Measurements from ENCODE around the gene MIPOL1. TPM values are rescaled to one million over a fixed set of nuclear protein-coding genes. Genes with fewer than 3 reads are reported as not detected.
A peak's percentile ranks its signal among the peaks of the same experiment; 100 is the strongest.
"Not testable (repeated sequence)": the region's sequence is repeated elsewhere in the genome, so short reads cannot be mapped to it uniquely, and the experiment has no call there.

MIPOL1 gene
- total RNA-seq, 1 donor from 2014 or later: 6.9 TPM

GRCh38 chr14:37539992-37540391, 342.3 kb downstream of the MIPOL1 start:
- no peak for DNase-seq (ENCODE audit: low read depth in 2 of 2)

- DNase-seq (ENCODE audit: low read depth in 2 of 2): no peak
Observed at GRCh38 chr14:37544407-37544806, 346.7 kb downstream of the MIPOL1 start.

GRCh38 chr14:37545174-37545573, 347.4 kb downstream of the MIPOL1 start:
- DNase-seq (ENCODE audit: low read depth in 2 of 2): no peak

- DNase-seq (ENCODE audit: low read depth in 2 of 2): no peak
Observed at GRCh38 chr14:37546621-37547447, 349.1 kb downstream of the MIPOL1 start.

- peak in 1 of 2 donors; percentile 36 for DNase-seq (ENCODE audit: low read depth in 2 of 2)
Observed at GRCh38 chr14:37550511-37550910, 352.8 kb downstream of the MIPOL1 start.

GRCh38 chr14:37551119-37551518, 353.4 kb downstream of the MIPOL1 start:
- DNase-seq (ENCODE audit: low read depth in 2 of 2): no peak

GRCh38 chr14:37553935-37554550, 356.3 kb downstream of the MIPOL1 start:
- DNase-seq (ENCODE audit: low read depth in 2 of 2): no peak

- not testable (repeated sequence) for DNase-seq (ENCODE audit: low read depth in 2 of 2)
Observed at GRCh38 chr14:37555596-37555995, 357.9 kb downstream of the MIPOL1 start.

GRCh38 chr14:37558740-37559139, 361.0 kb downstream of the MIPOL1 start:
- no peak for DNase-seq (ENCODE audit: low read depth in 2 of 2)

- no peak for DNase-seq (ENCODE audit: low read depth in 2 of 2)
Observed at GRCh38 chr14:37559386-37559785, 361.6 kb downstream of the MIPOL1 start.

- no peak for DNase-seq (ENCODE audit: low read depth in 2 of 2)
Observed at GRCh38 chr14:37563189-37563588, 365.5 kb downstream of the MIPOL1 start.

GRCh38 chr14:37565550-37565949, 367.8 kb downstream of the MIPOL1 start:
- DNase-seq (ENCODE audit: low read depth in 2 of 2): peak in 1 of 2 donors; percentile 20

- no peak for DNase-seq (ENCODE audit: low read depth in 2 of 2)
Observed at GRCh38 chr14:37566811-37567371, 369.2 kb downstream of the MIPOL1 start.

- DNase-seq (ENCODE audit: low read depth in 2 of 2): no peak
Observed at GRCh38 chr14:37569729-37570128, 372.0 kb downstream of the MIPOL1 start.

GRCh38 chr14:37571391-37571790, 373.7 kb downstream of the MIPOL1 start:
- no peak for DNase-seq (ENCODE audit: low read depth in 2 of 2)

GRCh38 chr14:37573356-37573755, 375.6 kb downstream of the MIPOL1 start:
- DNase-seq (ENCODE audit: low read depth in 2 of 2): no peak

- no peak for DNase-seq (ENCODE audit: low read depth in 2 of 2)
Observed at GRCh38 chr14:37579274-37579673, 381.5 kb downstream of the MIPOL1 start.

GRCh38 chr14:37580146-37580545, 382.4 kb downstream of the MIPOL1 start:
- peak in 1 of 2 donors; percentile 19 for DNase-seq (ENCODE audit: low read depth in 2 of 2)

- DNase-seq (ENCODE audit: low read depth in 2 of 2): no peak
Observed at GRCh38 chr14:37583358-37584210, 385.8 kb downstream of the MIPOL1 start.

- no peak for DNase-seq (ENCODE audit: low read depth in 2 of 2)
Observed at GRCh38 chr14:37584211-37585100, 386.7 kb downstream of the MIPOL1 start.

GRCh38 chr14:37585101-37585511, 387.4 kb downstream of the MIPOL1 start:
- no peak for DNase-seq (ENCODE audit: low read depth in 2 of 2)
